Esophagus squamous epithelium (tissue), 5 donors: ENCODE results near the gene KCTD13. TPM values are rescaled to one million over a fixed set of nuclear protein-coding genes. Genes with fewer than 3 reads are reported as not detected.
"Not testable (repeated sequence)": the region's sequence is repeated elsewhere in the genome, so short reads cannot be mapped to it uniquely, and the experiment has no call there.

ENCODE experiments used
- DNase-seq: peaks from one replicate; lab custom pipeline; 2025; lab: John Stamatoyannopoulos, UW
- H3K27ac ChIP-seq, 4 donors: fragments of 200-600 bp; sonication (generic); one replicate each; pipeline ENCODE4 v1.5.1; 2016 to 2019; ENCODE audit warnings: mild to moderate bottlenecking in 1 of 4
- H3K27me3 ChIP-seq, 4 donors: fragments of 200-600 bp; sonication (generic); 1 replicate in 3 of 4; 2 replicates in 1 of 4; pipeline versions ENCODE4 v1.5.1 to v1.6.0; 2017 to 2021; ENCODE audit warnings: antibody characterized with exemption in 1 of 4
- H3K36me3 ChIP-seq, 3 donors: fragments of 200-600 bp; sonication (generic); one replicate each; pipeline ENCODE4 v1.5.1; 2016 to 2019
- H3K4me1 ChIP-seq, 3 donors: fragments of 200-600 bp; sonication (generic); one replicate each; pipeline ENCODE4 v1.5.1; 2017 to 2019
- H3K4me3 ChIP-seq, 4 donors: fragments of 200-600 bp; sonication (generic); 1 replicate in 3 of 4; 2 replicates in 1 of 4; pipeline ENCODE4 v1.5.1; 2016 to 2019; ENCODE audit warnings: mild to moderate bottlenecking in 2 of 4, moderate library complexity in 1 of 4
- H3K9me3 ChIP-seq, 3 donors: fragments of 200-600 bp; sonication (generic); one replicate each; pipeline ENCODE4 v1.5.1; 2016 to 2019
- POLR2A ChIP-seq, 4 donors: fragments of 450-650 bp; IDR thresholded peaks; one replicate each; pipeline ENCODE4 v1.6.1; 2017; ENCODE audit warnings: antibody characterized with exemption in 4 of 4, mild to moderate bottlenecking in 4 of 4, moderate library complexity in 3 of 4
- WGBS, 2 donors: methylation state at CpG; one replicate each; pipeline ENCODE4 v1.1.5; 2018; 5-methylcytosine and 5-hydroxymethylcytosine counted together
- intact Hi-C: fragments of 100-400 bp; cut with DNase I; formaldehyde crosslinking; loops from one replicate; pipeline ENCODE4 v1.15.0; 2022
- total RNA-seq, 4 donors: library from RNA; depleted of rRNA; stranded (reverse); fragments of >200 nt; gene quantifications; one replicate each; pipeline ENCODE4 v1.1.0, GENCODE V29; 2016
- TF ChIP-seq, protein P1 (sequence below), 6 experiments: fragments of 450-650 bp in 4 of 6; fragments of 200-600 bp in 2 of 6; sonication (generic) in 2 of 6; IDR thresholded peaks; one replicate each; pipeline ENCODE4 v1.5.1; 2016 to 2019; ENCODE audit warnings: antibody characterized with exemption in 6 of 6, mild to moderate bottlenecking in 4 of 6, moderate library complexity in 4 of 6
- donor health status: DM: yes; HTN: yes; CAD: no.

Gene KCTD13
- total RNA-seq, 4 donors from 2014 or later: 8.4 to 17.2 (median 13.9) TPM

DNA sequence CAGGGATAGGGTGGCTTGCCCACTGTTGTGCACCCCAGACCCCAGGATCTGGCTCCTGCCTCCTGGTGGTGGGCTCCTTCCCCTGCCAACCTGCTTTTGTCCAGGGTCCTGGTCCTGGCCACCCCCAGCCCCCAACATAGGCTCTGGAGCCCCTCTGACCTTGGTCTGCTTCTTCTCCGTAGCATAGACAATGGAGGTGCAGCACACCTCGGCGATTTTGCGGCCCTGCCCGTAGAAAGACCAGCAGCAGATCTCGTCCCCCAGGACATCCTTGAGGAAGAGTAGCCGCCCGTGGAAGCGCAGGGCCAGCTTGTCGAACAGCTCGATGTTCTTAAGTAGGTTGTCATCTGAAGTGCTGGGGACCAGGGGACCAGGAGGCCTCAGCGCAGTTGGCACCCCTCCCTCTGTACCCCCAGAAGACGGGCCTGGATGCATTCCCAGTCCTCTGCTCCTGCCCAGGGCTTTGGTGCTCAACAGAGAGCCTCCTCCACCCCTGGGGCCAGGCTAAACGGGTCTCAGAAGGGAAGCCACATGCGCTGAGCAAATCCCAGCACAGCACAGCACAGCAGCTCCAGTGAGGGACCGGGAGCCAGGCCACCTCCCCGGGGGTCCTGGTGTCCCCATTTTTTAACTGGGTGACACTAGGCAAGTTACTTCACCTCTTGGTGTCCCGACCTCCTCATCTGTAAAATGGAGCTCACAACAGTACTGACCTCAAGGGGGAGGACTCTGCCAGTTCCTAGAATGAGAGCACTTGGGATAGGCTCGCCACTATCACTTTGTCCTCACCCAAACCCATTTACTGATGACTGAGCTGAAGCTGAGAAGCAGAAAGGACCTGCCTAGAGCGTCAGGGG, 15.0 kb downstream of the KCTD13 start:
- Histone ChIP-seq H3K27ac (no peak overlapping the region), H3K4me3 (no peak overlapping the region), H3K9me3 (no peaks in the 10 kb centered on the region), H3K27me3 (no peaks in the 10 kb centered on the region), H3K4me1 (no peaks in the 10 kb centered on the region), H3K36me3 (peaks cover 0 to 30% (median 0%) of the 10 kb centered on the region in 3 donors)
- TF ChIP-seq, protein P1, sequence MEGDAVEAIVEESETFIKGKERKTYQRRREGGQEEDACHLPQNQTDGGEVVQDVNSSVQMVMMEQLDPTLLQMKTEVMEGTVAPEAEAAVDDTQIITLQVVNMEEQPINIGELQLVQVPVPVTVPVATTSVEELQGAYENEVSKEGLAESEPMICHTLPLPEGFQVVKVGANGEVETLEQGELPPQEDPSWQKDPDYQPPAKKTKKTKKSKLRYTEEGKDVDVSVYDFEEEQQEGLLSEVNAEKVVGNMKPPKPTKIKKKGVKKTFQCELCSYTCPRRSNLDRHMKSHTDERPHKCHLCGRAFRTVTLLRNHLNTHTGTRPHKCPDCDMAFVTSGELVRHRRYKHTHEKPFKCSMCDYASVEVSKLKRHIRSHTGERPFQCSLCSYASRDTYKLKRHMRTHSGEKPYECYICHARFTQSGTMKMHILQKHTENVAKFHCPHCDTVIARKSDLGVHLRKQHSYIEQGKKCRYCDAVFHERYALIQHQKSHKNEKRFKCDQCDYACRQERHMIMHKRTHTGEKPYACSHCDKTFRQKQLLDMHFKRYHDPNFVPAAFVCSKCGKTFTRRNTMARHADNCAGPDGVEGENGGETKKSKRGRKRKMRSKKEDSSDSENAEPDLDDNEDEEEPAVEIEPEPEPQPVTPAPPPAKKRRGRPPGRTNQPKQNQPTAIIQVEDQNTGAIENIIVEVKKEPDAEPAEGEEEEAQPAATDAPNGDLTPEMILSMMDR (IDR thresholded peaks at IDR 0.05): no peak
- no peak for TF ChIP-seq POLR2A (IDR thresholded peaks at IDR 0.05)
- no peak for DNase-seq
- 86 to 89% methylated on average over 13 to 18 of the region's 20 CpGs for WGBS, 2 donors
- intact Hi-C loops: no loop called here

DNA sequence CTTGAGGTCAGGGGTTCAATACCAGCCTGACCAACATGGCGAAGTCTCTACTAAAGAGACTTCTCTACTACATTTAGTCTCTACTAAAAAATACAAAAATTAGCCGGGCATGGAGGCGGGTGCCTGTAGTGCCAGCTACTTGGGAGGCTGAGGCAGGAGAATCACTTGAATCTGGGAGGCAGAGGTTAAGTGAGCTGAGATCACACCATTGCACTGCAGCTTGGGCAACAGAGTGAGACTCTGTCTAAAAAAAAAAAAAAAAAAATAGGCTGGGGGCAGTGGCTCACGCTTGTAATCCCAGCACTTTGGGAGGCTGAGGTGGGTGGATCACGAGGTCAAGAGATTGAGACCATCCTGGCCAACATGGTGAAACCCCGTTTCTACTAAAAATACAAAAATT, 16.2 kb downstream of the KCTD13 start:
- H3K27me3 ChIP-seq, H3K4me3 ChIP-seq, H3K9me3 ChIP-seq, DNase-seq, intact Hi-C loops, H3K4me1 ChIP-seq, H3K27ac ChIP-seq: not testable (repeated sequence)
- 75 to 81% methylated on average over 4 to 6 of the region's 6 CpGs for WGBS, 2 donors
- H3K36me3 ChIP-seq: peaks cover 0 to 21% (median 0%) of the 10 kb centered on the region in 3 donors

DNA sequence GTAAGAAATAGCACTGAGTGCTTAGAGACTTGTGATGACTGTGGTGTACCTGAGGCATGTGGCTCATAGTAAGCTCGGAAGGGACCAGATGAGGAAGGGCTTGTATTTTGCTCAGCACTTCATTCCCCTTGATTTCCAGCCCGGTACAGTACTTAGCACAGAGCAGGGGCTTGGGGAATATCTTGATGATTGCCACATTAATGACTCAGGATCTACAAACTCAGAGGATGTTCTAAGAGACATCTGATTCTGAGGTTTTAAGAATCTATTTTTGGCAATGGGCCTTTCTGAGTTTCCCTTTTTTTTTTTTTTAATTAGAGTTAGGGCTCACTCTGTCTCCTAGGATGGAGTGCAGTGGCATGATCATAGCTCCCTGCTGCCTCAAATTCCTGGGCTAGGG, 16.6 kb downstream of the KCTD13 start:
- intact Hi-C loops: no loop called here
- no peak overlapping the region for H3K27ac ChIP-seq
- TF ChIP-seq, protein P1 (IDR thresholded peaks at IDR 0.05): no peak
- no peak for TF ChIP-seq POLR2A (IDR thresholded peaks at IDR 0.05)
- WGBS, 2 donors: 67 to 86% methylated on average over 2 of the region's 2 CpGs
- H3K4me3 ChIP-seq: no peak overlapping the region
- H3K36me3 ChIP-seq: peaks cover 0 to 16% (median 0%) of the 10 kb centered on the region in 3 donors
- H3K9me3 ChIP-seq: no peaks in the 10 kb centered on the region
- H3K27me3 ChIP-seq: no peaks in the 10 kb centered on the region
- no peak for DNase-seq
- H3K4me1 ChIP-seq: no peaks in the 10 kb centered on the region

DNA sequence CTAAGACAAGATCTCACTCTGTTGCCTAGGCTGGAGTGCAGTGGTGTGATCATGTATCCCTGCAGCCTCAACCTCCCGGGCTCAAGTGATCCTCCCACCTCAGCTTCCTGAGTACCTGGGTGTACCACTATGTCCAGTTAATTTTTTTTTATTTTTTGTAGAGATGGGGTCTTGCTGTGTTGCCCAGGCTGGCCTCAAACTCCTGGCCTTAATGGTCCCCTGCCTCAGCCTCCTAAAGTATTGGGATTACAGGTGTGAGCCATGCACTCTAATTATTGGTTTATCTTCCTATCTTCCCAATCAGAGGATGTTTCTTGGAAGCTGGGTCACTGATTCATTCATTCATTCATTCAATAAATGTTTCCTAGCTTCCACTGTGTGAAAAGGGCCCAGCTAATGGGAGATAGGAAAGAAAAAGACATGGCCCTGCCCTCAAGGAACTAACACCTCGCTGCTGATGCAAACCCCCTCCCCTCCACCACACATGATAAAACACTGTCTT, 17.3 kb downstream of the KCTD13 start:
- Histone ChIP-seq H3K27ac (no peak overlapping the region), H3K36me3 (peaks cover 0 to 10% (median 0%) of the 10 kb centered on the region in 3 donors), H3K27me3 (no peaks in the 10 kb centered on the region), H3K9me3 (no peaks in the 10 kb centered on the region), H3K4me1 (no peaks in the 10 kb centered on the region), H3K4me3 (no peak overlapping the region)
- intact Hi-C loops: no loop called here
- WGBS, 2 donors: 82 to 92% methylated on average over 2 of the region's 2 CpGs
- no peak for DNase-seq
- no peak for TF ChIP-seq POLR2A (IDR thresholded peaks at IDR 0.05)
- TF ChIP-seq, protein P1 (IDR thresholded peaks at IDR 0.05): no peak

DNA sequence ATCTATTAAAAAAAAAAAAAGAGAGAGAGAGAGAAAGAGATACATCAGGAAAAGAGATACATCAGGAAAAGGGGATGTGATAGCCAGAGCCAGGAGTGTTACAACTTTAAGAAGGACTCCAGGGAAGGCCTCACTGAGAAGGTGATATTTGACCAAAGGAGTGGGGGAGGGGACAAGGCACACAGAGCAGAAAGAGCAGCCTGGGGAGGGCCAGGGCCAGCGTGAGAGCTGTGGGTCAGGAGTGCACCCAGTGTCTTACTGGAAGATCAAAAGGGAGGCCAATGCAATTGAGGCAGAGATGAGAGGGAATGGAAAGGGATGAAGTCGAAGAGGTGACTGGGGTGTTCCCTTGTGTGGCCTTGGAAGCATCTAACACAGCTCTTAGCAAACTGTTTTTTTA, 18.1 kb downstream of the KCTD13 start:
- no peak overlapping the region for H3K4me3 ChIP-seq
- H3K9me3 ChIP-seq: no peaks in the 10 kb centered on the region
- no peaks in the 10 kb centered on the region for H3K4me1 ChIP-seq
- peaks cover 0 to 5% (median 0%) of the 10 kb centered on the region in 3 donors for H3K36me3 ChIP-seq
- TF ChIP-seq POLR2A (IDR thresholded peaks at IDR 0.05): no peak
- TF ChIP-seq, protein P1 (IDR thresholded peaks at IDR 0.05): no peak
- WGBS, 2 donors: 63 to 72% methylated on average over 2 of the region's 2 CpGs
- DNase-seq: no peak
- no peaks in the 10 kb centered on the region for H3K27me3 ChIP-seq
- no peak overlapping the region for H3K27ac ChIP-seq
- intact Hi-C loops: no loop called here
